H1 (cell line): ENCODE measurements around the gene MCTS1. TPM values are rescaled to one million over a fixed set of nuclear protein-coding genes. Genes with fewer than 3 reads are reported as not detected.
A peak's percentile ranks its signal among the peaks of the same experiment; 100 is the strongest.

Source experiments
- CTCF ChIA-PET: fragments of 300-600 bp; sonication (Branson Sonifier 250); formaldehyde crosslinking; loops from one replicate; lab custom pipeline; 2021; ENCODE audit not compliant: partially characterized antibody; lab: Charles Lee
- POLR2A ChIA-PET: fragments of 300-600 bp; sonication (Branson Sonifier 250); formaldehyde crosslinking; loops from one replicate; lab custom pipeline; 2021; ENCODE audit warnings: inconsistent platforms; ENCODE audit not compliant: partially characterized antibody; lab: Charles Lee
- DNase-seq, 2 experiments: peaks; one replicate each; pipeline versions ENCODE4 v3.0.0 to v3.0.0-alpha.2; 2010 to 2022; ENCODE audit warnings: low spot score in 2 of 2, low read depth in 1 of 2, mixed read lengths in 1 of 2
- FAIRE-seq: peaks from 2 replicates; lab custom pipeline; 2011; peaks lifted over from hg19 to GRCh38; lab: Jason Lieb, UNC
- H2AFZ ChIP-seq: 2 replicates; pipeline ENCODE4 v1.8.1; 2012; ENCODE audit warnings: low read length, inconsistent platforms
- H2AK5ac ChIP-seq: 2 replicates; pipeline ENCODE4 v1.6.1; 2013; ENCODE audit warnings: low read depth, low read length
- H2BK120ac ChIP-seq: replicated peaks from 2 replicates; pipeline ENCODE3; 2013; ENCODE audit warnings: low read depth, low read length, inconsistent platforms
- H2BK12ac ChIP-seq: 2 replicates; pipeline ENCODE4 v1.6.1; 2013; ENCODE audit warnings: low read depth, low read length
- H2BK15ac ChIP-seq: 2 replicates; pipeline ENCODE4 v1.6.1; 2013; ENCODE audit warnings: low read length
- H2BK20ac ChIP-seq: 2 replicates; pipeline ENCODE4 v1.6.1; 2013; ENCODE audit warnings: low read length
- H2BK5ac ChIP-seq: 2 replicates; pipeline ENCODE4 v1.6.1; 2013; ENCODE audit warnings: low read depth, low read length
- H3K14ac ChIP-seq: 2 replicates; pipeline ENCODE4 v1.6.1; 2013; ENCODE audit warnings: inconsistent platforms; ENCODE audit not compliant: insufficient read length
- H3K18ac ChIP-seq: 2 replicates; pipeline ENCODE4 v1.6.1; 2013; ENCODE audit warnings: low read length; ENCODE audit errors: extremely low read depth
- H3K23ac ChIP-seq: 2 replicates; pipeline ENCODE4 v1.6.1; 2013; ENCODE audit warnings: inconsistent platforms; ENCODE audit not compliant: insufficient read length
- H3K23me2 ChIP-seq: 2 replicates; pipeline ENCODE4 v1.6.1; 2013; ENCODE audit warnings: low read depth, low read length
- H3K27ac ChIP-seq: 2 replicates; pipeline ENCODE4 v1.6.1; 2011; ENCODE audit warnings: low read depth, low read length, inconsistent platforms
- H3K27me3 ChIP-seq, 4 experiments: replicated peaks in 1 of 4; 1 replicate in 1 of 4; 2 replicates in 3 of 4; pipeline versions ENCODE4 v1.6.1 to v1.8.1; 2011 to 2013; ENCODE audit warnings: low read length in 3 of 4, mild to moderate bottlenecking in 3 of 4, inconsistent platforms in 2 of 4, mixed read lengths in 2 of 4, moderate library complexity in 1 of 4; ENCODE audit not compliant: control insufficient read depth in 3 of 4, insufficient read depth in 3 of 4; ENCODE audit errors: extremely low read depth in 1 of 4
- H3K36me3 ChIP-seq, 4 experiments: 2 replicates each; pipeline versions ENCODE4 v1.6.1 to v1.8.1; 2011 to 2013; ENCODE audit warnings: mild to moderate bottlenecking in 4 of 4, low read length in 3 of 4, moderate library complexity in 2 of 4, control low read depth in 1 of 4, inconsistent platforms in 1 of 4; ENCODE audit not compliant: insufficient read depth in 4 of 4, control insufficient read depth in 2 of 4
- H3K4ac ChIP-seq: replicated peaks from 2 replicates; pipeline ENCODE3; 2013; ENCODE audit warnings: low read length, low read depth, mixed read lengths, inconsistent platforms; ENCODE audit not compliant: insufficient read length
- H3K4me1 ChIP-seq, 4 experiments: replicated peaks in 1 of 4; 1 replicate in 1 of 4; 2 replicates in 3 of 4; pipeline versions ENCODE4 v1.6.1 to v1.8.1; 2011 to 2013; ENCODE audit warnings: low read length in 3 of 4, inconsistent platforms in 2 of 4, mixed read lengths in 1 of 4; ENCODE audit not compliant: insufficient read depth in 4 of 4, control insufficient read depth in 3 of 4
- H3K4me2 ChIP-seq, 2 experiments: 2 replicates each; pipeline versions ENCODE4 v1.6.1 to v1.8.1; 2011 to 2013; ENCODE audit warnings: low read depth in 2 of 2, low read length in 2 of 2, control low read depth in 1 of 2, inconsistent platforms in 1 of 2, mild to moderate bottlenecking in 1 of 2; ENCODE audit not compliant: insufficient read depth in 1 of 2
- H3K4me3 ChIP-seq, 4 experiments: fragments of 200-600, 300-600 bp in 1 of 4; sonication (generic), shearing (Covaris generic), sonication (Bioruptor Twin) in 1 of 4; 2 replicates each; pipeline versions ENCODE4 v1.5.1 to v1.8.1; 2011 to 2016; ENCODE audit warnings: low read length in 4 of 4, low read depth in 3 of 4, control low read depth in 2 of 4, inconsistent platforms in 2 of 4, mild to moderate bottlenecking in 2 of 4, mixed read lengths in 1 of 4, moderate library complexity in 1 of 4; ENCODE audit not compliant: insufficient read depth in 2 of 4; ENCODE audit errors: extremely low read depth in 1 of 4
- H3K56ac ChIP-seq: replicated peaks from 2 replicates; pipeline ENCODE3; 2013; ENCODE audit warnings: low read depth, mild to moderate bottlenecking, mixed read lengths, low read length, inconsistent platforms; ENCODE audit not compliant: insufficient read length
- H3K79me1 ChIP-seq: 2 replicates; pipeline ENCODE4 v1.6.1; 2013; ENCODE audit warnings: low read depth, low read length, control low read depth
- H3K79me2 ChIP-seq, 2 experiments: 2 replicates each; pipeline versions ENCODE4 v1.6.1 to v1.8.1; 2012 to 2013; ENCODE audit warnings: low read length in 2 of 2, mild to moderate bottlenecking in 2 of 2, inconsistent platforms in 1 of 2; ENCODE audit not compliant: insufficient read depth in 2 of 2, control insufficient read depth in 1 of 2
- H3K9ac ChIP-seq, 4 experiments: replicated peaks in 1 of 4; 1 replicate in 1 of 4; 2 replicates in 3 of 4; pipeline versions ENCODE4 v1.6.1 to v1.8.1; 2011 to 2013; ENCODE audit warnings: low read depth in 3 of 4, low read length in 3 of 4, control low read depth in 2 of 4, mild to moderate bottlenecking in 2 of 4, moderate library complexity in 2 of 4, inconsistent platforms in 1 of 4; ENCODE audit errors: extremely low read depth in 1 of 4
- H3K9me3 ChIP-seq, 2 experiments: 2 replicates each; pipeline versions ENCODE4 v1.6.1 to v1.8.1; 2012 to 2013; ENCODE audit warnings: mild to moderate bottlenecking in 2 of 2, moderate library complexity in 2 of 2, control low read depth in 1 of 2, inconsistent platforms in 1 of 2, low read depth in 1 of 2, low read length in 1 of 2, mixed read lengths in 1 of 2; ENCODE audit not compliant: insufficient read depth in 2 of 2
- H4K20me1 ChIP-seq, 2 experiments: replicated peaks in 1 of 2; 2 replicates each; pipeline versions ENCODE3 to v1.8.1; 2011 to 2013; ENCODE audit warnings: inconsistent platforms in 2 of 2, low read length in 2 of 2, mild to moderate bottlenecking in 1 of 2; ENCODE audit not compliant: insufficient read depth in 2 of 2, control insufficient read depth in 1 of 2
- H4K5ac ChIP-seq: 2 replicates; pipeline ENCODE4 v1.6.1; 2013; ENCODE audit warnings: low read length, low read depth, mixed read lengths, inconsistent platforms; ENCODE audit not compliant: insufficient read length
- H4K8ac ChIP-seq: 2 replicates; pipeline ENCODE4 v1.8.0; 2013; ENCODE audit warnings: mild to moderate bottlenecking, moderate library complexity, low read length, inconsistent platforms; ENCODE audit not compliant: insufficient read depth; ENCODE audit errors: extremely low read depth
- H4K91ac ChIP-seq: replicated peaks from 2 replicates; pipeline ENCODE3; 2013; ENCODE audit warnings: low read length, mixed read lengths, inconsistent platforms; ENCODE audit not compliant: insufficient read length
- ATF3 ChIP-seq: IDR thresholded peaks from 2 replicates; pipeline ENCODE4 v1.6.1; 2011; ENCODE audit warnings: low read depth, mild to moderate bottlenecking, low read length; ENCODE audit not compliant: insufficient read depth
- MAFK ChIP-seq: IDR thresholded peaks from 2 replicates; pipeline ENCODE4 v1.6.1; 2012; ENCODE audit warnings: low read depth, mild to moderate bottlenecking, improper control_type of control experiment, low read length
- TBP ChIP-seq: IDR thresholded peaks from 2 replicates; pipeline ENCODE4 v1.6.1; 2011; ENCODE audit warnings: low read depth, low read length, improper control_type of control experiment
- WGBS, 2 experiments: shearing (Covaris generic) in 1 of 2; methylation state at CpG; one replicate each; pipeline versions ENCODE4 v1.1.6 to v1.1.7; 2013 to 2015; ENCODE audit warnings: low lambda C conversion rate in 2 of 2, mixed read lengths in 2 of 2, inconsistent platforms in 1 of 2, low coverage in 1 of 2, missing lambda C conversion rate in 1 of 2; ENCODE audit not compliant: insufficient replicate concordance in 2 of 2, insufficient coverage in 1 of 2, insufficient read length in 1 of 2; ENCODE audit errors: extremely low coverage in 1 of 2, missing lambda C conversion rate in 1 of 2; 5-methylcytosine and 5-hydroxymethylcytosine counted together
- polyA plus RNA-seq, 7 experiments: library from polyadenylated mRNA; depleted of rRNA in 3 of 7; stranded (reverse) in 5 of 7; unstranded in 2 of 7; fragments of >200 nt in 5 of 7; fragments of 200-250 nt in 2 of 7; gene quantifications; 1 replicate in 5 of 7; 2 replicates in 1 of 7; 4 replicates in 1 of 7; pipeline versions ENCODE4 v1.2.1 to v1.2.3, GENCODE V29; 2011 to 2013; ENCODE audit warnings: missing spikeins in 2 of 7, mixed read lengths in 2 of 7
- total RNA-seq: library from RNA; stranded (reverse); fragmentation: NEBNext Ultra II Directional; extraction: Animal tissue kit (Norgen Biotek cat#: 25700); gene quantifications from 2 replicates; pipeline ENCODE4 v1.2.1, GENCODE V29; 2021

MCTS1 gene
- total and polyA plus RNA-seq, 2 of the 8 experiments (the other 6 are each of a cell fraction or from before 2014, with no cell fraction given), result 19.2 to 31.6 TPM

- no peak overlapping the region for H3K27ac ChIP-seq
- no peaks in the 10 kb centered on the region for H3K9me3 ChIP-seq
- no peak overlapping the region for H3K56ac ChIP-seq
- no peak overlapping the region for H2BK15ac ChIP-seq
- H3K36me3 ChIP-seq, result peaks cover 0 to 6% (median 0%) of the 10 kb centered on the region in 4 experiments; a peak in 1 of 8 replicates
- no peak overlapping the region for H3K23ac ChIP-seq
- H4K91ac ChIP-seq, result no peak overlapping the region
- no peak overlapping the region for H4K5ac ChIP-seq
- no peaks in the 10 kb centered on the region for H3K4me1 ChIP-seq
- peak overlapping the region; percentile 74 to 91 (median 82) for H3K4me3 ChIP-seq
- H3K18ac ChIP-seq, result no peak overlapping the region
- FAIRE-seq, result no peak
- no peaks in the 10 kb centered on the region for H4K20me1 ChIP-seq
- H3K23me2 ChIP-seq, result no peaks in the 10 kb centered on the region
- no peak overlapping the region for H2AFZ ChIP-seq
- H2BK120ac ChIP-seq, result no peak overlapping the region
- peak overlapping the region in 3 of 4 experiments; percentile 20 to 86 (median 78); a peak in 4 of 7 replicates for H3K9ac ChIP-seq
- no peak overlapping the region; the same call in 1 of the 2 replicates for H2BK12ac ChIP-seq
- DNase-seq, result no peak
- no peak overlapping the region for H2BK5ac ChIP-seq
- peak overlapping the region; percentile 73 to 77 for H3K4me2 ChIP-seq
- POLR2A ChIA-PET, result interaction anchor here (1.7 kb wide), 1 partner anchor 43 kb away, joined by 10 read pairs; the partner anchor contains the start of gene CUL4B
- peaks cover 0 to 16% of the 10 kb centered on the region in 2 experiments; a peak in 2 of 4 replicates for H3K79me2 ChIP-seq
- no peak overlapping the region for H3K4ac ChIP-seq
- H2AK5ac ChIP-seq, result no peak overlapping the region
- WGBS, 2 experiments, result 18% methylated on average over 4 of the region's 5 CpGs; no CpG with 5 or more reads in 1 of the 2 experiments
- CTCF ChIA-PET, result no interaction called here
- H2BK20ac ChIP-seq, result no peak overlapping the region
- H4K8ac ChIP-seq, result no peak overlapping the region
- H3K14ac ChIP-seq, result no peak overlapping the region
- no peaks in the 10 kb centered on the region for H3K79me1 ChIP-seq
- no peaks in the 10 kb centered on the region for H3K27me3 ChIP-seq
- no peak for TF ChIP-seq MAFK
- TF ChIP-seq TBP, result no peak
- no peak for TF ChIP-seq ATF3
These were observed 471 bp downstream of the MCTS1 start for GRCh38 chrX:120604361-120604782.
